GM19099 (cell line): ENCODE results near the gene CDO1.

Source experiments
- POLR2A ChIP-seq: IDR thresholded peaks from 3 replicates; pipeline ENCODE4 v1.6.1; 2011; ENCODE audit warnings: low read depth; ENCODE audit not compliant: insufficient read length; ENCODE audit errors: extremely low read depth

CDO1 gene

GRCh38 chr5:115816226-115817081 lies at the start of gene CDO1:
Gene CDO1, minus strand, starts transcription at chr5:115816659. Its CDS starts 262 bp downstream, at chr5:115816397.
- TF ChIP-seq POLR2A, result no peak

- TF ChIP-seq POLR2A, result no peak
Measured at GRCh38 chr5:115859378-115859777, 42.9 kb upstream of the CDO1 start.

DNA sequence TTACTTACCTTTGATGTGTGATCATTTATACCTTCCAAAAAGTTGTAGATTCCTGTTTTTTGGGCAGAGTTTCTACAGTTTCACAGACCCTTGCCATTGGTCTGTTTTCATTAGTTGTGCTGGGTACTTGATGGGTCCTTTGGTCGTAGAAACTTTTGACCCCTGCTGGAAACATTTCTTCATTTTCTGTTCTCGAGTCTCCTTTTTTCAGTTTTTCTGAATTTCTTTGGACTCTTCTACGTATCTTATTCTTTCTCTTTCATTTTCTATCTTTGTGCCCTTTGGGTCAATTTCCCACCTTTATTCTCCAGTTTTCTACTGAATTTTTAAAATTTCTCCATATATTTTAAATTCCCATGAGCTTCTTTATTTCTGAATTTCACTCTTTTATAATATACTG lies 41.9 kb upstream of the CDO1 start:
- no peak for TF ChIP-seq POLR2A

GRCh38 chr5:115857626-115858349 lies 41.3 kb upstream of the CDO1 start:
- no peak for TF ChIP-seq POLR2A

- no peak for TF ChIP-seq POLR2A
Measured at GRCh38 chr5:115857057-115857479, 40.6 kb upstream of the CDO1 start.

DNA sequence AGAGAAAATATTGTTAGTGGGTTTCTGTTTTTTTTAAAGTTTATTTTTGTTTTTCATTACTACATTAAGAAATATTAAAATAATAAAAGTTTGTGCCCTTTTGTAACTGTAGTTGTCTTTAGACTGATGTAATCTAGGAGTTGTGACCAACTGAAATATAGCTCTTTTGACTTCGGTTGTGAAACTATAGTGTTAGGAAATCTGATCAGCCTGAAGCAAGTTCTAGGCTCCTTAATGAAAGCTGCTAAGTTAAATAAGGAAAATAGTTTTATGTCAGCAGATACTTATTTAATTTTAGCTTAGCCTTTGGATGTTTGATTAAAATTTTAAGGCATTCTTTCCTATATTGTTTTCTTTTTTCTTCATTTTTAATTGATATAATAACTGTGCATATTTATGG lies 39.5 kb upstream of the CDO1 start:
- TF ChIP-seq POLR2A, result no peak

DNA sequence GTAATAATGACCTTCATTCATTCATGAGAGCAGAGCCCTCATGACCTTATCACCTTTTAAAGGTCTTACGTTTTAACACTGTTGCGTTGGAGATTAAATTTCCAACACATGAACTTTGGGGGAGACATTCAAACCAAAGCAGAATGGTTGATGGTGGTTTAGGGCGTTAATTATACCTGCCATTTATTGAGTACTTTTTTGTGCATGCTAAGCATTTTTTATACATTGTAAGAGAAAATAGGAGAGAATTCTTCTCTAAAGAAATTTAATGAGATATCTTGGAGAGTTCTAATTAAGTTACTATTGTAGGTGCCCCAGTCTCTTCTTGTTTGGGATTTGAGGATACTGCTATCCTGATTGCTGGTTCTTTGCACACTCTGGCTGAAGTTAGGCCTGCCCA lies 37.7 kb upstream of the CDO1 start:
- no peak for TF ChIP-seq POLR2A

DNA sequence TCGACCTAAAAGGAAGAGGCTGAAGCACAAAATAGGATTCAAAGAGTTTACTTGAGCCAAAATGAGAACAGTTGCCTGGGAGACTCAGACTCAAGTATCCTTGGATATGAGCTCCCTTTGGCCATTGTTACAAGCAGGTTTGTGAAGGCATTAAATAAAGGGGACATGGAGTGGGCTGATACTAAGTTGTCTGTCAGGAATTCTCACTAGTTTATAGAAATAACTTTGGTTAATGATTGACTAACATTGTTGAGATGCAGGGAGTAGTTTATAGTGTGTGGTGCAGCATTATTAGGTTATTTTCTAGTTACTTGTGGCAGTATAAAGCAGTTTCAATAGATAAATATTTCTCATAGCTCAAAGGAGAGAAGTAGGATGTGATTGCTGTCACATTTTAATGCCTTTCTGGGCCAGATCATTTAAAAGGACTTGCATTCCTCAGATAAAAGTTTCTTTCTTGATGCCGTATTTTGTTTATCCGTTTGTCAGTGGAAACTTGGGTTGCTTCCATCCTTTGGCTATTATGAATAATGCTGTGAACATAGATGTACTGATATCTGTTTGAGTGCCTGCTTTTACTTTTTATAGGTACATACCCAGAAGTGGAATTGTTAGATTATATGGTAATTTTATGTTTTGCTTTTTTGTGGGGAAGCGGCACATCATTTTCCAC lies 34.4 kb upstream of the CDO1 start:
- no peak for TF ChIP-seq POLR2A

DNA sequence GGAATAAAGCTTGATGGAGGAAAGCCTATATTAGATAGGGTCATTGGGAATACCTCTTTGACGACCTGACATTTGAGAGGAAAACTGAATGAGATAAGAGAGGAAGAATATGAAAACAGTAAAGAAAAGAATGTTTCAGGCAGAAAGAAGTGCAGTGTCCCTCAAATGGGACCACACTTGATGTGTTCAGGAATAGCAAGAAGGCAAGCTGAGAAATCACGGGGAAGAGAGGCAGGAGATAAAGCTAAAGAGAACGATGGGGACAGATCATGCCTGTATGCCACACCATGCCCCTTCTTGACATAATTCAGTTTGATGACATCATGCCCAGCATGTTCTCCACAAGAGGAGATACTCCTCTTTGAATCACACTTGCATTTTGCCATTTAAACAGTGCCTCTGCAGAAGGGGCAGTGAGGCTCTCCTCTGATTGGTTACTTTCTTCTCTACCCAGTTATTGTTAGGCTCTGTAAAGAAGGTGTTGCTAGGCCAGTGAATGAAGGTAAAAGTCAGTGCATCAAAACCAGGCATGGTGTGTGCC lies 32.9 kb upstream of the CDO1 start:
- no peak for TF ChIP-seq POLR2A

GRCh38 chr5:115847290-115847689 lies 30.8 kb upstream of the CDO1 start:
- TF ChIP-seq POLR2A, result no peak

GRCh38 chr5:115844321-115844817 lies 27.9 kb upstream of the CDO1 start:
- TF ChIP-seq POLR2A, result no peak

GRCh38 chr5:115843444-115844130 lies 27.1 kb upstream of the CDO1 start:
- no peak for TF ChIP-seq POLR2A

- no peak for TF ChIP-seq POLR2A
Measured at GRCh38 chr5:115842952-115843351, 26.5 kb upstream of the CDO1 start.
